Ishikawa (cell line): ENCODE measurements around the gene LRFN3.

Source experiments
- EGR1 ChIP-seq: IDR thresholded peaks from 2 replicates; pipeline ENCODE4 v1.6.1; 2012
- RAD21 ChIP-seq: IDR thresholded peaks from 2 replicates; pipeline ENCODE4 v1.6.1; 2012; ENCODE audit warnings: low read depth
- USF1 ChIP-seq: IDR thresholded peaks from 2 replicates; pipeline ENCODE4 v1.6.1; 2012

- no peak for TF ChIP-seq RAD21
- TF ChIP-seq EGR1, result no peak
- TF ChIP-seq USF1, result no peak
These were observed 8.4 kb downstream of the LRFN3 start for GRCh38 chr19:35944556-35944955.
